ENCODE measurements around the gene CPXM2. TPM values are rescaled to one million over a fixed set of nuclear protein-coding genes. Genes with fewer than 3 reads are reported as not detected.

The CPXM2 gene
- total and polyA plus RNA-seq, 10 of the 15 experiments (the other 5 are each of a cell fraction or from before 2014, with no cell fraction given) = 0.08 to 1.1 (median 0.58) TPM

DNA sequence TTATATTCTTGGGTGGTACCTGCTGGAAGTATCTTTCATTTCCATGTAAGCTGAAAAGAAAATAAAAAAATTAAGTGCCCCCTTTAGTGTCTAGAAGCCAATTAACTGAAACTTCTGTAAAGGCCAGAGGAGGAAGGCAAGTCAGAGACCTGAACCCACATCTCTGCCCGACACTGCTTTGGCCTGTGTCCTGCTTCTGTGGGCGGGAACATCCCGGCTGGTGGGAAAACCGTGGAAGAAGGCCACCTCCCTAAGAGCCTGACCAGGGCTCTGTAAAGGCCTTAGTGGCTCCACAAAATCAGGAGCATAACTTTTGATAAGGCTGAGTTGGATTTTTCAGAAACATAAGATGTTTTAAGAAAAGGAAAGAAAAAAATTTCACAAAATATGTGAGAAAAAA lies 9.4 kb downstream of the CPXM2 start:
- SMC1A ChIA-PET (ENCODE audit: uncharacterized antibody, unreplicated experiment) = interaction anchor here (0.7 kb wide), 1 partner anchor 310 kb away, joined by 3 read pairs; no protein-coding TSS in a partner anchor
- Histone ChIP-seq H3K9ac (ENCODE audit: control insufficient read depth, insufficient read depth, low read length) (no peak overlapping the region), H3K4me2 (ENCODE audit: control insufficient read depth, insufficient read depth) (no peak overlapping the region), H3K4me1 (ENCODE audit: control insufficient read depth, insufficient read depth, low read length) (no peaks in the 10 kb centered on the region), H3K36me3 (ENCODE audit: control insufficient read depth in 2 of 2, insufficient read depth in 2 of 2, low read length in 1 of 2) (no peaks in the 10 kb centered on the region), H3K4me3 (no peak overlapping the region), H4K20me1 (ENCODE audit: control insufficient read depth, insufficient read depth) (no peaks in the 10 kb centered on the region), H3K27ac (ENCODE audit: control insufficient read depth, insufficient read depth) (no peak overlapping the region), H2AFZ (ENCODE audit: control insufficient read depth, low read depth, low read length) (no peak overlapping the region), H3K27me3 (replicated peaks in 1 of 2; ENCODE audit: control insufficient read depth in 2 of 2, insufficient read depth in 2 of 2, low read length in 1 of 2) (no peaks in the 10 kb centered on the region), H3K9me3 (replicated peaks; ENCODE audit: control insufficient read depth, insufficient read depth, low read length) (no peaks in the 10 kb centered on the region), H3K79me2 (ENCODE audit: control insufficient read depth, insufficient read depth, low read length) (no peaks in the 10 kb centered on the region)
- CTCF ChIA-PET = no interaction called here
- WGBS (ENCODE audit: insufficient coverage, insufficient replicate concordance, low lambda C conversion rate, missing lambda C conversion rate) = 0% methylated on average over 4 of the region's 4 CpGs
- ATAC-seq (no peak), DNase-seq (ENCODE audit: low read depth, low spot score) (no peak), FAIRE-seq (no peak)
- TF ChIP-seq, protein P1, sequence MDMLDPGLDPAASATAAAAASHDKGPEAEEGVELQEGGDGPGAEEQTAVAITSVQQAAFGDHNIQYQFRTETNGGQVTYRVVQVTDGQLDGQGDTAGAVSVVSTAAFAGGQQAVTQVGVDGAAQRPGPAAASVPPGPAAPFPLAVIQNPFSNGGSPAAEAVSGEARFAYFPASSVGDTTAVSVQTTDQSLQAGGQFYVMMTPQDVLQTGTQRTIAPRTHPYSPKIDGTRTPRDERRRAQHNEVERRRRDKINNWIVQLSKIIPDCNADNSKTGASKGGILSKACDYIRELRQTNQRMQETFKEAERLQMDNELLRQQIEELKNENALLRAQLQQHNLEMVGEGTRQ (IDR thresholded peaks at IDR 0.05; ENCODE audit: borderline replicate concordance, low read depth, low read length) = no peak
- TF ChIP-seq FOS (IDR thresholded peaks at IDR 0.05; ENCODE audit: borderline replicate concordance, extremely low read depth, insufficient read length) (no peak), SMC3 (IDR thresholded peaks at IDR 0.05; ENCODE audit: borderline replicate concordance, low read length) (no peak), BHLHE40 (IDR thresholded peaks at IDR 0.05; ENCODE audit: borderline replicate concordance in 1 of 2, low read depth in 2 of 2, low read length in 1 of 2) (no peak), CBX5 (IDR thresholded peaks at IDR 0.05; ENCODE audit: low read depth) (no peak), PAX5 (IDR thresholded peaks at IDR 0.05; ENCODE audit: borderline replicate concordance, low read depth, low read length) (no peak), GATAD2B (conservative IDR thresholded peaks at IDR 0.05; ENCODE audit: low read depth) (no peak), MYC (IDR thresholded peaks at IDR 0.05; ENCODE audit: insufficient read depth, insufficient read length, insufficient replicate concordance, low read length, severe bottlenecking) (no peak)
- TF ChIP-seq, protein P2, sequence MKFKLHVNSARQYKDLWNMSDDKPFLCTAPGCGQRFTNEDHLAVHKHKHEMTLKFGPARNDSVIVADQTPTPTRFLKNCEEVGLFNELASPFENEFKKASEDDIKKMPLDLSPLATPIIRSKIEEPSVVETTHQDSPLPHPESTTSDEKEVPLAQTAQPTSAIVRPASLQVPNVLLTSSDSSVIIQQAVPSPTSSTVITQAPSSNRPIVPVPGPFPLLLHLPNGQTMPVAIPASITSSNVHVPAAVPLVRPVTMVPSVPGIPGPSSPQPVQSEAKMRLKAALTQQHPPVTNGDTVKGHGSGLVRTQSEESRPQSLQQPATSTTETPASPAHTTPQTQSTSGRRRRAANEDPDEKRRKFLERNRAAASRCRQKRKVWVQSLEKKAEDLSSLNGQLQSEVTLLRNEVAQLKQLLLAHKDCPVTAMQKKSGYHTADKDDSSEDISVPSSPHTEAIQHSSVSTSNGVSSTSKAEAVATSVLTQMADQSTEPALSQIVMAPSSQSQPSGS (IDR thresholded peaks at IDR 0.05; ENCODE audit: low read length) = no peak
- TF ChIP-seq, protein P3, sequence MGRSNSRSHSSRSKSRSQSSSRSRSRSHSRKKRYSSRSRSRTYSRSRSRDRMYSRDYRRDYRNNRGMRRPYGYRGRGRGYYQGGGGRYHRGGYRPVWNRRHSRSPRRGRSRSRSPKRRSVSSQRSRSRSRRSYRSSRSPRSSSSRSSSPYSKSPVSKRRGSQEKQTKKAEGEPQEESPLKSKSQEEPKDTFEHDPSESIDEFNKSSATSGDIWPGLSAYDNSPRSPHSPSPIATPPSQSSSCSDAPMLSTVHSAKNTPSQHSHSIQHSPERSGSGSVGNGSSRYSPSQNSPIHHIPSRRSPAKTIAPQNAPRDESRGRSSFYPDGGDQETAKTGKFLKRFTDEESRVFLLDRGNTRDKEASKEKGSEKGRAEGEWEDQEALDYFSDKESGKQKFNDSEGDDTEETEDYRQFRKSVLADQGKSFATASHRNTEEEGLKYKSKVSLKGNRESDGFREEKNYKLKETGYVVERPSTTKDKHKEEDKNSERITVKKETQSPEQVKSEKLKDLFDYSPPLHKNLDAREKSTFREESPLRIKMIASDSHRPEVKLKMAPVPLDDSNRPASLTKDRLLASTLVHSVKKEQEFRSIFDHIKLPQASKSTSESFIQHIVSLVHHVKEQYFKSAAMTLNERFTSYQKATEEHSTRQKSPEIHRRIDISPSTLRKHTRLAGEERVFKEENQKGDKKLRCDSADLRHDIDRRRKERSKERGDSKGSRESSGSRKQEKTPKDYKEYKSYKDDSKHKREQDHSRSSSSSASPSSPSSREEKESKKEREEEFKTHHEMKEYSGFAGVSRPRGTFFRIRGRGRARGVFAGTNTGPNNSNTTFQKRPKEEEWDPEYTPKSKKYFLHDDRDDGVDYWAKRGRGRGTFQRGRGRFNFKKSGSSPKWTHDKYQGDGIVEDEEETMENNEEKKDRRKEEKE (IDR thresholded peaks at IDR 0.05) = no peak
- TF ChIP-seq, protein P4, sequence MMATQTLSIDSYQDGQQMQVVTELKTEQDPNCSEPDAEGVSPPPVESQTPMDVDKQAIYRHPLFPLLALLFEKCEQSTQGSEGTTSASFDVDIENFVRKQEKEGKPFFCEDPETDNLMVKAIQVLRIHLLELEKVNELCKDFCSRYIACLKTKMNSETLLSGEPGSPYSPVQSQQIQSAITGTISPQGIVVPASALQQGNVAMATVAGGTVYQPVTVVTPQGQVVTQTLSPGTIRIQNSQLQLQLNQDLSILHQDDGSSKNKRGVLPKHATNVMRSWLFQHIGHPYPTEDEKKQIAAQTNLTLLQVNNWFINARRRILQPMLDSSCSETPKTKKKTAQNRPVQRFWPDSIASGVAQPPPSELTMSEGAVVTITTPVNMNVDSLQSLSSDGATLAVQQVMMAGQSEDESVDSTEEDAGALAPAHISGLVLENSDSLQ (IDR thresholded peaks at IDR 0.05) = no peak
- TF ChIP-seq, protein P5, sequence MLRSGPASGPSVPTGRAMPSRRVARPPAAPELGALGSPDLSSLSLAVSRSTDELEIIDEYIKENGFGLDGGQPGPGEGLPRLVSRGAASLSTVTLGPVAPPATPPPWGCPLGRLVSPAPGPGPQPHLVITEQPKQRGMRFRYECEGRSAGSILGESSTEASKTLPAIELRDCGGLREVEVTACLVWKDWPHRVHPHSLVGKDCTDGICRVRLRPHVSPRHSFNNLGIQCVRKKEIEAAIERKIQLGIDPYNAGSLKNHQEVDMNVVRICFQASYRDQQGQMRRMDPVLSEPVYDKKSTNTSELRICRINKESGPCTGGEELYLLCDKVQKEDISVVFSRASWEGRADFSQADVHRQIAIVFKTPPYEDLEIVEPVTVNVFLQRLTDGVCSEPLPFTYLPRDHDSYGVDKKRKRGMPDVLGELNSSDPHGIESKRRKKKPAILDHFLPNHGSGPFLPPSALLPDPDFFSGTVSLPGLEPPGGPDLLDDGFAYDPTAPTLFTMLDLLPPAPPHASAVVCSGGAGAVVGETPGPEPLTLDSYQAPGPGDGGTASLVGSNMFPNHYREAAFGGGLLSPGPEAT (IDR thresholded peaks at IDR 0.05; ENCODE audit: low read depth) = no peak
- no TSS peak for BruUV-seq (replicated peaks)
- intact Hi-C loops (cut with micrococcal nuclease; ENCODE audit: unreplicated experiment) (no loop called here), in situ Hi-C loops (cut with MboI) (no loop called here)
- POLR2A ChIA-PET = interaction anchor here (0.6 kb wide), 1 partner anchor 222 kb away, joined by 3 read pairs; no protein-coding TSS in a partner anchor
- RAD21 ChIA-PET (ENCODE audit: unreplicated experiment) = no interaction called here
